GM23248 (cell line): Measurements from ENCODE around the gene C1orf35.

Experiments used
- EZH2 ChIP-seq: fragments of 200-600 bp; sonication (generic); IDR thresholded peaks from 2 replicates; pipeline ENCODE4 v1.6.1; 2018; ENCODE audit warnings: antibody characterized with exemption, mild to moderate bottlenecking; ENCODE audit not compliant: insufficient read depth, poor library complexity, severe bottlenecking
- EZH2phosphoT487 ChIP-seq: fragments of 200-600 bp; sonication (generic); IDR thresholded peaks from 2 replicates; pipeline ENCODE4 v1.6.1; 2018; ENCODE audit warnings: antibody characterized with exemption, moderate library complexity, mild to moderate bottlenecking, low read depth; ENCODE audit not compliant: insufficient read depth

DNA sequence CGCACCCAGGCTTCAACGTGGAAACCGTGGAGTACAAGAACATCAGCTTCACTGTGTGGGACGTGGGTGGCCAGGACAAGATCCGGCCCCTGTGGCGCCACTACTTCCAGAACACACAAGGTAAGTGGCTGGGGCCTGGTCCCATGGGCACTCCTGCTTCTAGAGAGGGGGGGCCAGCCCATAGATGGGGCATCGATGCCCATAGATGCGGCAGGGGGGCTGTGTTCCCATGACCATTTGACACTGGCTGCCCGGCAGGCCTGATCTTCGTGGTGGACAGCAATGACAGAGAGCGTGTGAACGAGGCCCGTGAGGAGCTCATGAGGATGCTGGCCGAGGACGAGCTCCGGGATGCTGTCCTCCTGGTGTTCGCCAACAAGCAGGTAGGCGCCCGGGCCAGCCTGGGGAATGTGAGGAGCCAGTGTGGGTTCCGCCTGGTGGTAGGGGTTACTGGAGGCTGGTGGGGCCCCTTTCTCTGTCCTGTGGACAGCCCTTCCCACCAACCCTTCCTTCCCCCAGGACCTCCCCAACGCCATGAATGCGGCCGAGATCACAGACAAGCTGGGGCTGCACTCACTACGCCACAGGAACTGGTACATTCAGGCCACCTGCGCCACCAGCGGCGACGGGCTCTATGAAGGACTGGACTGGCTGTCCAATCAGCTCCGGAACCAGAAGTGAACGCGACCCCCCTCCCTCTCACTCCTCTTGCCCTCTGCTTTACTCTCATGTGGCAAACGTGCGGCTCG, 5.6 kb downstream of the C1orf35 start:
- TF ChIP-seq EZH2 = no peak
- no peak for TF ChIP-seq EZH2phosphoT487
